ENCODE results near the gene AFAP1L2.

AFAP1L2 gene

DNA sequence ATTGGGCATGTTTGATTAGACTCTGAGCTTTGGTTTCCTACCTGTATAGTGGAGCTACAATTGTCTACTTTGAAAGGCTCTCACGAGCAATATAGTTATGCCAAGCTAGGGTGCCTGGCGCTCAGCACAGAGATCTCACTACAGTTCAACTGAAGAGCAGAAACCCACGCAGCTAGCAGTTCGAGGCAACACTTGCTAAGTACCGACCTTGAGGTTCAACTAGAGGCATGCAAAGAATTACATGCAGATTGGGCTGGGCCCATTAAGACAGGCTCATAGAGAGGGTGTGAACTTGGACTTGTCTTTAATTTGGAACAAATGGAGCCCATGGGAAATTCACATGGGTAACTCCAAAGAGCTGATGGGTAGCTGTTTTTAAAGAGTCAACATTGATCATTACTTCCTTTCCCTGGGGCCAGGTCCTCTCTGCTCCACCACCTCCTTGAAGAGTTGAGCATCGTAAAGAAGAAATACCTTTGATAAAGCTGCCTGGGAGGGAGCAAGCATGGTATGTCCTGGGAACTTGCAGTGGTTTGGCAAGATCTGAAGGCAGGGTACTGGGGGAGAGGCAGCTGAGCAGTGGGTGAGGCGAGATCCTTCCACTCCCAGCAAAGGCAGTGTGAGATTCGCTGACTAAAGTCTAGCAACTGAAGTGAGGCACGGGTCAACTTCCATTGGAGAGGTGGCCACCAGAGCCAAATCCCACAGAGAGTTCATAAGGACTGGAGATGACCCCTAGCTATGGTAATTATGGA is 25.5 kb upstream of the AFAP1L2 start:
- no peak for TF ChIP-seq CTCF (conservative IDR thresholded peaks at IDR 0.05; ENCODE audit: low read length)
- no peak overlapping the region for H3K4me3 ChIP-seq (ENCODE audit: low read length)
- no peak for DNase-seq (ENCODE audit: low read depth)

DNA sequence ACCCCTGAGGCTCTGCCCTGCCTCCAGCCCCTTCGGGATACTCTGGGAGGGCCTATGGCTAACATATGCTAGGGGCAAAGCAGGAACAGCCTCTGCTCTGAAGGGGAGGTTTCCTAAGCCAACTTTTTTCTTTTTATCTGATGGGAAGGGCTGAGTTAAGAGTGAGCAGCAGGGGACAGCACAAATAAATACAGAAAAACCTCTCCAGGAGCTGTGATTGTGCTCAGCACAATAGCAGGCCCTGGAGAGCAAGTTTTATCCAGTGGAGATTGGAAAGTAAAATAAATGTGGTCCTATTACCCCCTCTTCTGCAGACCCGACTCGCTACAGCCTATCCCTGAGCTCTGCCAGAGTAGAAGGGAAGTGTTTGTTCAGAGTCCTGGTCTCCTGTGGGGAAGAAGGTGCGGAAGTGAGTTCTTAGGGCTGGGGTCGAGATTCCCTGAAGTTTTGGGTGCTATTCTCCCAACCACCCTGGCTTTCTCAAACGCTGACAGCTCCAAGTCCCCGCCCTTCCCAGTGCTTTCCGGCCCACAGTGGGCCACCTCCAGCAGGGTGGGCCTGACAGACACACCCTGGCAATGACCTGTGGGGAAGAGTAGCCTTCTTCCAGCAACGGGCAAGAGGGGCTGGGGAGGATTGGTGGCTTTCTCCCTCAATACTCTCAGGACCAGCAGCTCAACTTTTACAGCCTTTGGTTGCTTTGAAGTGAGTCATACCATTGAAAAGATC is 23.0 kb upstream of the AFAP1L2 start:
- TF ChIP-seq CTCF (conservative IDR thresholded peaks at IDR 0.05; ENCODE audit: low read length) = no peak
- H3K4me3 ChIP-seq (ENCODE audit: low read length) = no peak overlapping the region
- no peak for DNase-seq (ENCODE audit: low read depth)

GRCh38 chr10:114426476-114426875 is 22.2 kb upstream of the AFAP1L2 start:
- TF ChIP-seq CTCF (conservative IDR thresholded peaks at IDR 0.05; ENCODE audit: low read length) = no peak
- H3K4me3 ChIP-seq (ENCODE audit: low read length) = no peak overlapping the region
- no peak for DNase-seq (ENCODE audit: low read depth)

GRCh38 chr10:114420811-114421485 is 16.6 kb upstream of the AFAP1L2 start:
- H3K4me3 ChIP-seq (ENCODE audit: low read length) = no peak overlapping the region
- DNase-seq (ENCODE audit: low read depth) = no peak
- no peak for TF ChIP-seq CTCF (conservative IDR thresholded peaks at IDR 0.05; ENCODE audit: low read length)

GRCh38 chr10:114418109-114418508 is 13.8 kb upstream of the AFAP1L2 start:
- TF ChIP-seq CTCF (conservative IDR thresholded peaks at IDR 0.05; ENCODE audit: low read length) = no peak
- no peak for DNase-seq (ENCODE audit: low read depth)
- H3K4me3 ChIP-seq (ENCODE audit: low read length) = no peak overlapping the region

GRCh38 chr10:114412907-114413797 is 8.8 kb upstream of the AFAP1L2 start:
- TF ChIP-seq CTCF (conservative IDR thresholded peaks at IDR 0.05; ENCODE audit: low read length) = no peak
- no peak for DNase-seq (ENCODE audit: low read depth)
- no peak overlapping the region for H3K4me3 ChIP-seq (ENCODE audit: low read length)

Data from AG10803 (cell line).